ENCODE measurements around the gene CLK4.

CLK4 gene

GRCh38 chr5:178557416-178557815, 69.4 kb downstream of the CLK4 start:
- TF ChIP-seq CTCF (IDR thresholded peaks at IDR 0.05; ENCODE audit: insufficient read depth, low read depth, low read length, missing control alignments): no peak
- no peak overlapping the region for H3K4me3 ChIP-seq (ENCODE audit: low read depth, low read length)
- DNase-seq (ENCODE audit: low read depth): no peak

GRCh38 chr5:178555771-178556211, 71.1 kb downstream of the CLK4 start:
- TF ChIP-seq CTCF (IDR thresholded peaks at IDR 0.05; ENCODE audit: insufficient read depth, low read depth, low read length, missing control alignments): no peak
- DNase-seq (ENCODE audit: low read depth): no peak
- H3K4me3 ChIP-seq (ENCODE audit: low read depth, low read length): no peak overlapping the region

GRCh38 chr5:178555005-178555404, 71.8 kb downstream of the CLK4 start:
- no peak for TF ChIP-seq CTCF (IDR thresholded peaks at IDR 0.05; ENCODE audit: insufficient read depth, low read depth, low read length, missing control alignments)
- DNase-seq (ENCODE audit: low read depth): no peak
- H3K4me3 ChIP-seq (ENCODE audit: low read depth, low read length): no peak overlapping the region

GRCh38 chr5:178554311-178554710, 72.5 kb downstream of the CLK4 start:
- TF ChIP-seq CTCF (IDR thresholded peaks at IDR 0.05; ENCODE audit: insufficient read depth, low read depth, low read length, missing control alignments): no peak
- no peak for DNase-seq (ENCODE audit: low read depth)
- no peak overlapping the region for H3K4me3 ChIP-seq (ENCODE audit: low read depth, low read length)

GRCh38 chr5:178553517-178553916, 73.3 kb downstream of the CLK4 start:
- H3K4me3 ChIP-seq (ENCODE audit: low read depth, low read length): no peak overlapping the region
- DNase-seq (ENCODE audit: low read depth): no peak
- TF ChIP-seq CTCF (IDR thresholded peaks at IDR 0.05; ENCODE audit: insufficient read depth, low read depth, low read length, missing control alignments): no peak
